Stimulated activated CD4-positive, alpha-beta T cell treated with anti-CD3 and anti-CD28 coated beads, Interleukin-2, amount 100 ng/mL, for 4 hours (primary cell): Measurements from ENCODE around the gene PCDHGB4.
A peak's percentile ranks its signal among the peaks of the same experiment; 100 is the strongest.
"Not testable (repeated sequence)": the region's sequence is repeated elsewhere in the genome, so short reads cannot be mapped to it uniquely, and the experiment has no call there.

Source experiments
- DNase-seq: peaks from one replicate; pipeline ENCODE4 v3.0.0-alpha.2; 2020; ENCODE audit warnings: low read depth

Gene PCDHGB4

DNA sequence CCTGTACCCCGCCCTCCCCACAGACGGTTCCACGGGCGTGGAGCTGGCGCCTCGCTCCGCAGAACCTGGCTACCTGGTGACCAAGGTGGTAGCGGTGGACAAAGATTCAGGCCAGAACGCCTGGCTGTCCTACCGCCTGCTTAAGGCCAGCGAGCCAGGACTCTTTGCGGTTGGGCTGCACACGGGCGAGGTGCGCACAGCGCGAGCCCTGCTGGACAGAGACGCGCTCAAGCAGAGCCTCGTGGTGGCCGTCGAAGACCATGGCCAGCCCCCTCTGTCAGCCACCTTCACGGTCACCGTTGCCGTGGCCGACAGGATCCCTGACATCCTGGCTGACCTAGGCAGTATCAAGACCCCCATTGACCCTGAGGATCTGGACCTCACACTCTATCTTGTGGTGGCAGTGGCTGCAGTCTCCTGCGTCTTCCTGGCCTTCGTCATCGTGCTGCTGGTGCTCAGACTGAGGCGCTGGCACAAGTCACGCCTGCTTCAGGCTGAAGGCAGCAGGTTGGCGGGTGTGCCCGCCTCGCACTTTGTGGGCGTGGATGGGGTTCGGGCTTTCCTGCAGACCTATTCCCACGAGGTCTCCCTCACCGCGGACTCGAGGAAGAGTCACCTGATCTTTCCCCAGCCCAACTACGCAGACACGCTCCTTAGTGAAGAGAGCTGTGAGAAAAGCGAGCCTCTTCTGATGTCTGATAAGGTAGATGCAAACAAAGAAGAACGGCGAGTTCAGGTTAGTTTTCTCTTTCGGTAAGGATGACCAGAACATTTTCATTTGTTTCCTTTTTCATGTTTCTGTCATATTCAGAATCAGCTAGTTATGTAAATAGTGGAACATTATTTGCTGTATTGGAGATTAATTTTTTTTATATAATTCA lies 21.2 kb upstream of the PCDHGB4 start:
- no peak for DNase-seq

DNA sequence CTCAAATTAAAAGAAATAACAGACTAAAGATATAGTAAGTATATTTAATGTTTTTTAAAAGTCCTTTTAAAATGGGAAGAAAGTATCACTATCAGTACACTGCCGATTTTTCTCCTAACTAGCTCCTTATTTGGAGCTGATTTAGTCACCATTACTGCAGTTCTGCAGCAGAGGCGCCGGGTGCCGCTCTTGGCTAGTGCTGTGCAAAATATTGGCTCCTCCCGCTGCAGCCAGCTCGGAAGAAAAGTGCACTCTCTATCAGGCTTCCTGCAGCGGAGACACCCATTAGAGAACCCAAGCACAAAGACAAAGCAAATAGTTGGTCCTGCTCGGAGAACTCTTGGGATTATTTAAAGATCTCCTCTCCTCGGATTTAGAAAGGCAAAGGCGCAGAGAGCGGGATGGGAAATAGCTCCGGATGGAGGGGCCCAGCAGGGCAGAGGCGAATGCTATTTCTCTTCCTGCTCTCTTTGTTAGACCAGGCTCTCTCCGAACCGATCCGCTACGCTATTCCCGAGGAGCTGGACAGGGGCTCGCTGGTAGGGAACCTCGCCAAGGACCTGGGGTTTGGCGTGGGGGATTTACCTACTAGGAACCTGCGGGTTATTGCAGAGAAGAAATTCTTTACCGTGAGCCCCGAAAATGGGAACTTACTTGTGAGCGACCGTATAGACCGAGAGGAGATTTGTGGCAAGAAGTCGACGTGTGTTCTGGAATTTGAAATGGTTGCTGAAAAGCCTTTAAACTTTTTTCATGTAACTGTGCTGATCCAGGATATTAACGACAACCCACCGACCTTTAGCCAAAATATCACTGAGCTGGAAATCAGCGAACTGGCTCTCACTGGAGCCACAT lies 17.3 kb upstream of the PCDHGB4 start, which contains the start of gene PCDHGB3:
Gene PCDHGB3 (plus strand): TSS at position 249 of the 855 bp plus-strand sequence. CDS start 153 bp downstream, at position 402.
- peak; percentile 9 for DNase-seq

DNA sequence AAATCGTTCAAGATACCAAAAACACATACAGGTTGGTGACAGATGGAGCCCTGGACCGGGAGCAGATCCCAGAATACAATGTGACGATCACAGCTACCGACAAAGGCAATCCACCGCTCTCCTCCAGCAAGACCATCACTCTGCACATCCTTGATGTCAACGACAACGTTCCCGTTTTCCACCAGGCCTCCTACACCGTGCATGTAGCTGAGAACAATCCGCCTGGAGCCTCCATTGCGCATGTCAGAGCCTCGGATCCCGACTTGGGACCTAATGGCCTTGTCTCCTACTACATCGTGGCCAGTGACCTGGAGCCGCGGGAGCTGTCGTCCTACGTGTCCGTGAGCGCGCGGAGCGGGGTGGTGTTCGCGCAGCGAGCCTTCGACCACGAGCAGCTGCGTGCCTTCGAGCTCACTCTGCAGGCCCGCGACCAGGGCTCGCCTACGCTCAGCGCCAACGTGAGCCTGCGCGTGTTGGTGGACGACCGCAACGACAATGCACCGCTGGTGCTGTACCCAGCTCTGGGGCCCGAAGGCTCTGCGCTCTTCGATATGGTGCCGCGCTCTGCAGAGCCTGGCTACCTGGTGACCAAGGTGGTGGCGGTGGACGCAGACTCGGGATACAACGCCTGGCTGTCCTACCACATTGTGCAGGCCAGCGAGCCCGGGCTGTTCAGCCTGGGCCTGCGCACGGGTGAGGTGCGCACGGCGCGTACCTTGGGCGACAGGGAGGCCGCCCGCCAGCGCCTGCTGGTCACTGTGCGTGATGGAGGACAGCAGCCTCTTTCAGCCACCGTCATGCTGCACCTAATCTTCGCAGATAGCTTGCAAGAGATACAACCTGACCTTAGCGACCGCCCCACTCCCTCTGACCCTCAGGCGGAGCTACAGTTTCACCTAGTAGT lies 15.7 kb upstream of the PCDHGB4 start:
- no peak for DNase-seq

- DNase-seq = no peak
Measured at GRCh38 chr5:141373673-141374317, 13.7 kb upstream of the PCDHGB4 start, which contains the start of gene PCDHGA6. TSS of gene PCDHGA6 (plus strand) at chr5:141373891. CDS start at chr5:141374084, 193 bp downstream.

DNA sequence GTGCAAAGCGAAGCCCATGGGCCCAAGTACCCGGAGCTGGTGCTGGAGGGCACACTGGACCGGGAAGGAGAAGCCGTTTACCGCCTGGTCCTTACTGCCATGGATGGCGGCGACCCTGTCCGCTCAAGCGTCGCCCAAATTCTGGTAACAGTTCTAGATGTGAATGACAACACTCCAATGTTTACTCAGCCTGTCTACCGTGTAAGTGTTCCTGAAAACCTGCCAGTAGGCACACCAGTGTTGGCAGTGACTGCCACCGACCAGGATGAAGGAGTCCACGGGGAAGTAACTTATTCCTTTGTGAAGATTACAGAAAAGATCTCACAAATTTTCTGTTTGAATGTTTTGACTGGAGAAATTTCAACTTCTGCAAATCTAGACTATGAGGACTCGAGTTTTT lies 12.9 kb upstream of the PCDHGB4 start:
- DNase-seq = no peak

GRCh38 chr5:141375444-141376155 lies 11.9 kb upstream of the PCDHGB4 start:
- DNase-seq = not testable (repeated sequence)

DNA sequence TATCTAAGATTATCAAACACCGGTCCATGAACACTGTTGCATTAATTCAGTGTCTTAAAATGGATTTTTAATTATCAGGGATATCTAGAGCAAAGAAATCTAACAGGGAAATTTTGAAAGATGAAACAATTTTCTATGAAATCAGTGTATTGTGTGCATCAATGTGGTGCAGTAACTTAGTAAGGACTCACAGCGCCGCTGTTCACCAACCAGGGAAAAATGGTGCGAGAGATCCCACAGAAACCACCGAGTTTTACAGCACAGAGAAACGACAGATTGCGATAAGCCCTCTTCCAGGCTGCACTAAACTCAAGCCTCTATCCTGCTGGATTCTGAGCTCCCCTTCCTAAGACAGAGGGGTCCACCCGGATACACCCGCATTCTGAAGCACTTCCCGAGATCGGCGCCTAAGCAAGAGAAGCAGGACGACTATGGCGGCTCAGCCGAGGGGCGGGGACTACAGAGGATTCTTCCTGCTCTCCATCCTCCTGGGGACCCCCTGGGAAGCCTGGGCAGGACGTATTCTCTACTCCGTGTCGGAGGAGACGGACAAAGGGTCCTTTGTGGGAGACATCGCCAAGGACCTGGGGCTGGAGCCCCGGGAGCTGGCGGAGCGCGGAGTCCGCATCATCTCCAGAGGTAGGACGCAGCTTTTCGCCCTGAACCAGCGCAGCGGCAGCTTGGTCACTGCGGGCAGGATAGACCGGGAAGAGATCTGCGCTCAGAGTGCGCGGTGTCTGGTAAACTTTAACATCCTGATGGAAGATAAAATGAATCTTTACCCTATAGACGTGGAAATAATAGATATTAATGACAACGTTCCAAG lies 4.8 kb upstream of the PCDHGB4 start, which contains the start of gene PCDHGA7:
Gene PCDHGA7 (plus strand): TSS at position 274 of the 826 bp plus-strand sequence. CDS start 158 bp downstream, at position 432.
- DNase-seq = no peak

- DNase-seq = no peak
Measured at GRCh38 chr5:141383345-141383744, 4.2 kb upstream of the PCDHGB4 start.

GRCh38 chr5:141384471-141385267 lies 2.8 kb upstream of the PCDHGB4 start:
- DNase-seq = no peak

DNA sequence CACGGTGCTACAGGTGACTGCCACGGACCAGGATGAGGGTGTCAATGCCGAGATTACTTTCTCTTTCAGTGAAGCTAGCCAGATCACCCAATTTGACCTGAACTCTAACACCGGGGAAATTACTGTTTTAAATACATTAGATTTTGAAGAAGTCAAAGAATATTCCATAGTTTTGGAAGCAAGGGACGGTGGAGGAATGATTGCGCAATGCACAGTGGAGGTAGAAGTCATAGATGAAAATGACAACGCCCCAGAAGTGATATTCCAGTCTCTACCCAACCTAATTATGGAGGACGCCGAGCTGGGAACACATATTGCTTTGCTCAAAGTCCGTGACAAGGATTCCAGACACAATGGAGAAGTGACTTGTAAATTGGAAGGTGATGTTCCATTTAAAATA lies 1.2 kb downstream of the PCDHGB4 start:
- no peak for DNase-seq

DNA sequence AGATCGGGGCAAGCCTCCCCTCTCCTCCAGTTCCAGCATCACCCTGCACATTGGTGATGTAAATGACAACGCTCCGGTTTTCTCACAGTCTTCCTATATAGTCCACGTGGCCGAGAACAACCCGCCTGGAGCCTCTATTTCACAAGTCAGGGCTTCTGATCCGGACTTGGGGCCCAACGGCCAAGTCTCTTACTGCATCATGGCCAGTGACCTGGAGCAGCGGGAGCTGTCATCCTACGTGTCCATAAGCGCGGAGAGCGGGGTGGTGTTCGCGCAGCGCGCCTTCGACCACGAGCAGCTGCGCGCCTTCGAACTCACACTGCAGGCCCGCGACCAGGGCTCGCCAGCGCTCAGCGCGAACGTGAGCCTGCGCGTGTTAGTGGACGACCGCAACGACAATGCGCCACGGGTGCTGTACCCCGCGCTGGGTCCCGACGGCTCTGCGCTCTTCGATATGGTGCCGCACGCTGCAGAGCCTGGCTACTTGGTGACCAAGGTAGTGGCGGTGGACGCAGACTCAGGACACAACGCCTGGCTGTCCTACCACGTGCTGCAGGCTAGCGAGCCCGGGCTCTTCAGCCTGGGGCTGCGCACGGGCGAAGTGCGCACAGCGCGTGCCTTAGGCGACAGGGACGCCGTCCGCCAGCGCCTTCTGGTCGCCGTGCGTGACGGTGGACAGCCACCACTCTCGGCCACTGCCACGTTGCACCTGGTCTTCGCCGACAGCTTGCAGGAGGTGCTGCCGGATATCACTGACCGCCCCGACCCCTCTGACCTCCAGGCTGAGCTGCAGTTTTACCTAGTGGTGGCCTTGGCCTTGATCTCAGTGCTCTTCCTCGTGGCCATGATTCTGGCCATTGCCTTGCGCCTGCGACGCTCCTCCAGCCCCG lies 1.9 kb downstream of the PCDHGB4 start:
- no peak for DNase-seq

DNA sequence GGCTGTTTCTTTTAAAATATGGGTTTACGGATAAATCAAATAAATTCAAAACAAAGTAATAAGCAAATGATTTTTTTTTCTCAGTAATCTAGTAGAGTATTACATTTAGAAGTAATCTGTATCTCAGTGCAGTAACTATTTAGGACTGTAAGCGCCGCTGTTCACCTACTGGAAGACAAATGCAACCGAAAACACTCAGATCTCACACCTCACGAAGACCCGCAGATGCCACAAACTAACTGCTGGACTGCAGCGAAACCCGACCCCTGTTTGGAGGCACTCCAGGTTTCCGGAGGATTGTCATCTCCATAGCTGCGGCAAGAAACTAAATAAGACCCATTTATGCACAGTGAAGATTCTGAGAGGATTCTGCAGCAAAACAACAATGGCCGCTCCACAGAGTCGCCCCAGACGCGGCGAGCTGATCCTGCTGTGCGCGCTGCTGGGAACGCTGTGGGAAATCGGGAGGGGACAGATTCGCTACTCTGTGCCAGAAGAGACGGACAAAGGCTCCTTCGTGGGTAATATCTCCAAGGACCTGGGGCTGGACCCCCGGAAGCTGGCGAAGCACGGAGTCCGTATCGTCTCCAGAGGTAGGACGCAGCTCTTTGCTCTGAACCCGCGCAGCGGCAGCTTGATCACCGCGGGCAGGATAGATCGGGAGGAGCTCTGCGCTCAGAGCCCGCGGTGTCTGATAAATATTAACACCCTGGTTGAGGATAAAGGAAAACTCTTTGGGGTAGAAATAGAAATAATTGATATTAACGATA lies 5.1 kb downstream of the PCDHGB4 start, which contains the start of gene PCDHGA8:
Gene PCDHGA8 (plus strand): TSS at position 205 of the 770 bp plus-strand sequence. CDS start 181 bp downstream, at position 386.
- no peak for DNase-seq

DNA sequence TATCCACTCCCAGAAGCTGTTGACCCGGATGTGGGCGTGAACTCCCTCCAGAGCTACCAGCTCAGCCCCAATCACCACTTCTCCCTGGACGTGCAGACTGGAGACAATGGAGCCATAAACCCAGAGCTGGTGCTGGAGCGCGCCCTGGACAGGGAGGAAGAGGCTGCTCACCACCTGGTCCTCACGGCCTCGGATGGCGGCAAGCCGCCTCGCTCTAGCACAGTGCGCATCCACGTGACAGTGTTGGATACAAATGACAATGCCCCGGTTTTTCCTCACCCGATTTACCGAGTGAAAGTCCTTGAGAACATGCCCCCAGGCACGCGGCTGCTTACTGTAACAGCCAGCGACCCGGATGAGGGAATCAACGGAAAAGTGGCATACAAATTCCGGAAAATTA lies 5.8 kb downstream of the PCDHGB4 start:
- DNase-seq = no peak

- DNase-seq = not testable (repeated sequence)
Measured at GRCh38 chr5:141394401-141395187, 7.1 kb downstream of the PCDHGB4 start.

DNA sequence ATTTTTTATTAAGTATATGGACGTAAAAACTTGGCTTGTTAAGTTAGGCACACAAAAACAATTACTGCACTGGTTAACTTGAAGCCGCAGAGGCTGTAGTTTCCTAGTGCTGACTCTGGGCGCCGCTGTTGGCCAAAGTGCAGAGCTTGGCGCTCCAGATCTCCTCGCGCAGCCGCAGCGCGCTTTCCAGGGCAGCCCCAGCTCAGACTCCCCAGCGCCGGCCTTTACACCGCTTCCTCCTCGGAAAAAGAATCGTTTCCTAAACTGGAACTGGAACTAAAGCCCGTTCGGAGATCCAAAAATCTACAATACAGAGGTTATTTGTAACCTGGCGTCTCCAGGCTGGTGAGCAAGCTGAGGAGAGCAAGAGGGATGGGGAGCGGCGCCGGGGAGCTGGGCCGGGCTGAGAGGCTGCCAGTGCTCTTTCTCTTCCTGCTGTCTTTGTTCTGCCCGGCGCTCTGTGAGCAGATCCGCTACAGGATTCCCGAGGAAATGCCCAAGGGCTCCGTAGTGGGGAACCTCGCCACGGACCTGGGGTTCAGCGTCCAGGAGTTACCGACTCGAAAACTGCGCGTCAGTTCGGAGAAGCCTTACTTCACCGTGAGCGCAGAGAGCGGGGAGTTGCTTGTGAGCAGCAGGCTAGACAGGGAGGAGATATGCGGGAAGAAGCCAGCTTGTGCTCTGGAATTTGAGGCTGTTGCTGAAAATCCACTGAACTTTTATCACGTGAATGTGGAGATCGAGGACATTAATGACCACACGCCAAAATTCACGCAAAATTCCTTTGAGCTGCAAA lies 10.5 kb downstream of the PCDHGB4 start, which contains the start of gene PCDHGB5:
Gene PCDHGB5 (plus strand): TSS at position 192 of the 796 bp plus-strand sequence. CDS start 181 bp downstream, at position 373.
- DNase-seq = not testable (repeated sequence)
